Measurements from ENCODE around the gene TCF7L1. TPM values are rescaled to one million over a fixed set of nuclear protein-coding genes. Genes with fewer than 3 reads are reported as not detected.

Gene TCF7L1
- total RNA-seq, 1 donor from 2014 or later, result 48.3 TPM

- TF ChIP-seq, protein P1, sequence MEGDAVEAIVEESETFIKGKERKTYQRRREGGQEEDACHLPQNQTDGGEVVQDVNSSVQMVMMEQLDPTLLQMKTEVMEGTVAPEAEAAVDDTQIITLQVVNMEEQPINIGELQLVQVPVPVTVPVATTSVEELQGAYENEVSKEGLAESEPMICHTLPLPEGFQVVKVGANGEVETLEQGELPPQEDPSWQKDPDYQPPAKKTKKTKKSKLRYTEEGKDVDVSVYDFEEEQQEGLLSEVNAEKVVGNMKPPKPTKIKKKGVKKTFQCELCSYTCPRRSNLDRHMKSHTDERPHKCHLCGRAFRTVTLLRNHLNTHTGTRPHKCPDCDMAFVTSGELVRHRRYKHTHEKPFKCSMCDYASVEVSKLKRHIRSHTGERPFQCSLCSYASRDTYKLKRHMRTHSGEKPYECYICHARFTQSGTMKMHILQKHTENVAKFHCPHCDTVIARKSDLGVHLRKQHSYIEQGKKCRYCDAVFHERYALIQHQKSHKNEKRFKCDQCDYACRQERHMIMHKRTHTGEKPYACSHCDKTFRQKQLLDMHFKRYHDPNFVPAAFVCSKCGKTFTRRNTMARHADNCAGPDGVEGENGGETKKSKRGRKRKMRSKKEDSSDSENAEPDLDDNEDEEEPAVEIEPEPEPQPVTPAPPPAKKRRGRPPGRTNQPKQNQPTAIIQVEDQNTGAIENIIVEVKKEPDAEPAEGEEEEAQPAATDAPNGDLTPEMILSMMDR (IDR thresholded peaks at IDR 0.05; ENCODE audit: unreplicated experiment), result no peak
- Mint-ChIP-seq H3K36me3 (peaks cover 8% of the 10 kb centered on the region), H3K27ac (no peak overlapping the region), H3K4me3 (no peak overlapping the region), H3K27me3 (ENCODE audit: low read depth) (no peaks in the 10 kb centered on the region), H3K9me3 (no peaks in the 10 kb centered on the region), H3K4me1 (peaks cover 40% of the 10 kb centered on the region)
- DNase-seq (ENCODE audit: low spot score in 2 of 2, unreplicated experiment in 2 of 2), result no peak
Observed at GRCh38 chr2:85184990-85185389, 51.8 kb downstream of the TCF7L1 start.

DNA sequence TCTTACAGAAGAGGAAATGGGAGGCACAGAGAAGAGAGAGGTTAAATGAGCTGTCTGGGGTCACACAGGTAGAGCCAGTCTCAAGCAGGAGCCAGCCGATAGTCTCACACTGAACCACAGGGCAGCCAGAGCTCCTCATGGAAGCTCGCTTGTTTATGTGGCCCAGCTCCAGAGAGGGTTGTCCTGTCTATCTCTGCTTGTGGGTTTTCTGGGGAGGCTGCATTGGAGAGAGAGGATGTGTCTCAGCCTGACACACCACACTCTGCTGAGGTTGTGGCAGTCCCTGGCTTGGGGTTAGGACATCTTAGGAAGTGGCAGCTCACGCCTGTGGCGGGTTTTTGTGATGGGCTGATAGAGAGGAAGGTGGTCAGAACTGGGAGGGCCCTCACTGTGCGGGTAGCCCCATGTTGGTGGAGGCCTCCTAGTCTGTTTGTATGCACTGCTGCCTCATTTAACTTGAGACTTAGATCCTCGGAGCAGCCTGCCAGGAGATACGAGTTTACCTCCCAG is 52.3 kb downstream of the TCF7L1 start:
- DNase-seq (ENCODE audit: low spot score in 2 of 2, unreplicated experiment in 2 of 2), result no peak
- TF ChIP-seq, protein P1 (IDR thresholded peaks at IDR 0.05; ENCODE audit: unreplicated experiment), result no peak
- Mint-ChIP-seq H3K27ac (no peak overlapping the region), H3K4me3 (no peak overlapping the region), H3K27me3 (ENCODE audit: low read depth) (no peaks in the 10 kb centered on the region), H3K9me3 (no peaks in the 10 kb centered on the region), H3K4me1 (peaks cover 39% of the 10 kb centered on the region), H3K36me3 (peaks cover 8% of the 10 kb centered on the region)

DNA sequence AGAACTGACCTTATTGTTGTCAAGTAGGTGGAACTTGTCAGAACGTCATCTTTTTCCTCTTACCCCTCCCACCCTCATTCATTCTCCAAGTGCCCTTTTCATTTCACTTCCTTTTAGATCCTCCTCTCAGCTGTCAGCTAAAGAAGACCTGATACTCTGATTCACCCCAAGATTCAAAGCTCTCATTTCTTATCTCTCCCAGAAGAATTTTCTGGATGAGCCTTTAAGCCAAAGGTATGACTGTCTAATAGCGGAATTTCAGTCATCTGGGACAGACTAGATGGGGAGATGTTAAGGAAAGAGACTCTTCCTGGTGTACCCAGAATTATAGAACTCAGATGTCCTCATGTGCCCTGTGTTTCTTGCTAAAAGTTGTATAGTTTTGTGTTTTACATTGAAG is 53.9 kb downstream of the TCF7L1 start:
- Mint-ChIP-seq H3K36me3 (peaks cover 8% of the 10 kb centered on the region), H3K27me3 (ENCODE audit: low read depth) (no peaks in the 10 kb centered on the region), H3K4me1 (peaks cover 27% of the 10 kb centered on the region), H3K4me3 (no peak overlapping the region), H3K27ac (no peak overlapping the region), H3K9me3 (no peaks in the 10 kb centered on the region)
- no peak for DNase-seq (ENCODE audit: low spot score in 2 of 2, unreplicated experiment in 2 of 2)
- TF ChIP-seq, protein P1 (IDR thresholded peaks at IDR 0.05; ENCODE audit: unreplicated experiment), result no peak

GRCh38 chr2:85188852-85189251 is 55.7 kb downstream of the TCF7L1 start:
- Mint-ChIP-seq H3K27ac (no peak overlapping the region), H3K4me1 (peaks cover 27% of the 10 kb centered on the region), H3K36me3 (peaks cover 10% of the 10 kb centered on the region), H3K27me3 (ENCODE audit: low read depth) (no peaks in the 10 kb centered on the region), H3K9me3 (no peaks in the 10 kb centered on the region), H3K4me3 (no peak overlapping the region)
- no peak for DNase-seq (ENCODE audit: low spot score in 2 of 2, unreplicated experiment in 2 of 2)
- TF ChIP-seq, protein P1 (IDR thresholded peaks at IDR 0.05; ENCODE audit: unreplicated experiment), result no peak

GRCh38 chr2:85189606-85190270 is 56.5 kb downstream of the TCF7L1 start:
- DNase-seq (ENCODE audit: low spot score in 2 of 2, unreplicated experiment in 2 of 2), result no peak
- Mint-ChIP-seq H3K36me3 (peaks cover 9% of the 10 kb centered on the region), H3K27ac (no peak overlapping the region), H3K4me1 (peaks cover 27% of the 10 kb centered on the region), H3K27me3 (ENCODE audit: low read depth) (no peaks in the 10 kb centered on the region), H3K9me3 (no peaks in the 10 kb centered on the region), H3K4me3 (no peak overlapping the region)
- TF ChIP-seq, protein P1 (IDR thresholded peaks at IDR 0.05; ENCODE audit: unreplicated experiment), result no peak

All from mesothelial cell of epicardium (in vitro differentiated cells).